NT2/D1 (cell line): ENCODE results near the gene ZNF200.

Source experiments
- SUZ12 ChIP-seq: IDR thresholded peaks from 2 replicates; pipeline ENCODE4 v1.6.1; 2011; ENCODE audit not compliant: insufficient read length, insufficient read depth; ENCODE audit errors: extremely low read depth
- YY1 ChIP-seq: IDR thresholded peaks from 2 replicates; pipeline ENCODE4 v1.6.1; 2011; ENCODE audit not compliant: insufficient read length, insufficient read depth
- ZNF274 ChIP-seq: IDR thresholded peaks from 2 replicates; pipeline ENCODE4 v1.6.1; 2011; ENCODE audit warnings: mild to moderate bottlenecking, low read depth, low read length

DNA sequence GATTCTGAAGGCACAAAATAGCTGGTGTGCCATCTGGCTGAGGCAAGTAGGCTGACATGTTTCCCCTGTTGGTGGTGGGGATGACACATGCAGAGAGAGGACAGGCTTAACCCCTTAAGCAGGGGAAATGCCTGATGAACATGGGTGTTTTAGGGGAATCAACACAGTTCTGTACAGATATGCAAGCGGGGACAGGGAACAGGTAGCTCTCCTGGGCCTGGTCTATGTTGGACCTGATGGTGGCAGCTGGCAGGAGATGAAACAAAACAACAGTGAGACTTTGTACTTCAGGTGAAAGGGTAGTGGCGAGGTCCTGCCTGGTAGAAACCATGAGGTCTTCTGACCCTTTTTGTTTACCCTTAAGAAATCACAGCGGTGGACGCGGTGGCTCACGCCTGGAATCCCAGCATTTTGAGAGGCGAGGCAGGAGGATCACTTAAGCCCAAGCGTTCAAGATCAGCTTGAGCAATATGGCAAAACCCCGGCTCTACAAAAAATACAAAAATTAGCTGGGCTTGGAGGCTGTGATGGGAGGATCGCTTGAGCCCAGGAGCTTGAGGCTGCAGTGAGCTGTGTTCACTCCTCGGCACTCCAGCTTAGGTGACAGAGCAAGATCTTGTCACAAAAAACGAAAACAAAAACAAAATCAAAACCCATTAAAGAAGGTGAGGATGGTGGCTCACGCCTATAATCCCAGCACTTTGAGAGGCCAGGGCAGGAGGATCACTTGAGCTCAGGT is 36.5 kb downstream of the ZNF200 start:
- TF ChIP-seq YY1: no peak
- no peak for TF ChIP-seq ZNF274
- no peak for TF ChIP-seq SUZ12
